HepG2 (cell line): ENCODE results near the gene LIF. TPM values are rescaled to one million over a fixed set of nuclear protein-coding genes. Genes with fewer than 3 reads are reported as not detected.

Source experiments
- ATAC-seq: fragments of 200-7000 bp; cut with Tn5 transposase; 3 replicates; pipeline ENCODE4 v1.9.1; 2020; ENCODE audit warnings: mild to moderate bottlenecking, moderate library complexity
- BruUV-seq: library from RNA; stranded (reverse); fragments of 400-500 nt; replicated peaks from 2 replicates; lab custom pipeline; 2021; lab: Mats Ljungman, UMichigan
- CTCF ChIA-PET: fragments of 300-600 bp; formaldehyde crosslinking; extraction: SDS; loops from one replicate; lab custom pipeline; 2021; ENCODE audit warnings: low total read pairs, inconsistent platforms, low intra/inter-chr PET ratio; lab: Yijun Ruan, JAX
- POLR2A ChIA-PET: fragments of 350-600 bp; sonication (Branson Sonifier 250); formaldehyde crosslinking; loops from one replicate; lab custom pipeline; 2020; ENCODE audit warnings: antibody characterized with exemption, inconsistent platforms; lab: Yijun Ruan, JAX
- DNase-seq: peaks from one replicate; pipeline ENCODE4 v3.0.0-alpha.2; 2015; ENCODE audit warnings: low spot score
- FAIRE-seq: peaks from 3 replicates; lab custom pipeline; 2011; peaks lifted over from hg19 to GRCh38; lab: Jason Lieb, UNC
- H2AFZ ChIP-seq: one replicate; pipeline ENCODE4 v1.6.1; 2011; ENCODE audit warnings: low read length, inconsistent platforms
- H3K27ac ChIP-seq: fragments of 300-600 bp; 3 replicates; pipeline ENCODE4 v1.8.0; 2011; ENCODE audit warnings: mixed run types, mild to moderate bottlenecking, mixed read lengths, low read length, inconsistent platforms; ENCODE audit not compliant: insufficient read depth; ENCODE audit errors: extremely low read length
- H3K27me3 ChIP-seq, 2 experiments: fragments of 200-600 bp in 1 of 2; 2 replicates in 1 of 2; 3 replicates in 1 of 2; pipeline versions ENCODE4 v1.6.0 to v1.8.0; 2011; ENCODE audit warnings: low read length in 2 of 2, mild to moderate bottlenecking in 2 of 2, moderate library complexity in 2 of 2, inconsistent platforms in 1 of 2; ENCODE audit not compliant: insufficient read depth in 2 of 2, control insufficient read depth in 1 of 2
- H3K36me3 ChIP-seq, 2 experiments: fragments of 200-600 bp in 1 of 2; replicated peaks in 1 of 2; 2 replicates in 1 of 2; 3 replicates in 1 of 2; pipeline versions ENCODE4 v1.5.1 to v1.8.0; 2011; ENCODE audit warnings: low read length in 2 of 2, inconsistent platforms in 1 of 2; ENCODE audit not compliant: insufficient read depth in 2 of 2, control insufficient read depth in 1 of 2
- H3K4me1 ChIP-seq: 2 replicates; pipeline ENCODE4 v1.5.1; 2012; ENCODE audit warnings: low read length, inconsistent platforms; ENCODE audit not compliant: insufficient read depth
- H3K4me2 ChIP-seq: 2 replicates; pipeline ENCODE4 v1.6.0; 2011; ENCODE audit warnings: low read depth, low read length, inconsistent platforms
- H3K4me3 ChIP-seq, 3 experiments: fragments of 200-600 bp in 1 of 3; sonication (generic), shearing (Covaris generic) in 1 of 3; replicated peaks in 1 of 3; 2 replicates each; pipeline ENCODE4 v1.5.1; 2011 to 2016; ENCODE audit warnings: low read length in 3 of 3, inconsistent platforms in 2 of 3, low read depth in 2 of 3, mild to moderate bottlenecking in 2 of 3, control low read depth in 1 of 3, mixed read lengths in 1 of 3; ENCODE audit not compliant: insufficient read depth in 1 of 3
- H3K79me2 ChIP-seq: one replicate; pipeline ENCODE4 v1.6.1; 2011; ENCODE audit warnings: low read length, inconsistent platforms; ENCODE audit not compliant: insufficient read depth
- H3K9ac ChIP-seq: 2 replicates; pipeline ENCODE4 v1.6.0; 2011; ENCODE audit warnings: mild to moderate bottlenecking, low read depth, low read length, inconsistent platforms; ENCODE audit not compliant: insufficient read depth
- H3K9me3 ChIP-seq: 2 replicates; pipeline ENCODE4 v1.5.1; 2012; ENCODE audit warnings: mild to moderate bottlenecking, low read length
- H4K20me1 ChIP-seq: 2 replicates; pipeline ENCODE4 v1.6.0; 2011; ENCODE audit warnings: inconsistent platforms, mild to moderate bottlenecking, low read length, moderate library complexity; ENCODE audit not compliant: insufficient read depth
- DZIP1 ChIP-seq: sonication (generic); formaldehyde crosslinking; IDR thresholded peaks from 2 replicates; pipeline ENCODE4 v1.5.0; 2020; ENCODE audit warnings: mild to moderate bottlenecking, missing genetic modification reagents
- PCBP1 ChIP-seq: fragments of 200-400 bp; formaldehyde crosslinking; IDR thresholded peaks from 2 replicates; pipeline ENCODE4 v1.6.1; 2017; ENCODE audit warnings: mild to moderate bottlenecking, low read depth, low read length, borderline replicate concordance
- SNAPC5 ChIP-seq: sonication (generic); formaldehyde crosslinking; IDR thresholded peaks from 2 replicates; pipeline ENCODE4 v1.8.1; 2023; ENCODE audit warnings: mild to moderate bottlenecking, missing genetic modification reagents, borderline replicate concordance
- ZMAT5 ChIP-seq: sonication (generic); formaldehyde crosslinking; IDR thresholded peaks from 2 replicates; pipeline ENCODE4 v1.5.0; 2020; ENCODE audit warnings: mild to moderate bottlenecking, low read depth, missing genetic modification reagents, borderline replicate concordance
- ZMYM4 ChIP-seq: sonication (generic); formaldehyde crosslinking; IDR thresholded peaks from 2 replicates; pipeline ENCODE4 v1.8.1; 2023; ENCODE audit warnings: mild to moderate bottlenecking, missing genetic modification reagents
- ZNF143 ChIP-seq: sonication (generic); formaldehyde crosslinking; IDR thresholded peaks from 2 replicates; pipeline ENCODE4 v1.4.0; 2020; ENCODE audit warnings: missing genetic modification reagents
- ZNF274 ChIP-seq: sonication (generic); formaldehyde crosslinking; IDR thresholded peaks from 2 replicates; pipeline ENCODE4 v1.5.1; 2020; ENCODE audit warnings: mild to moderate bottlenecking, missing genetic modification reagents
- ZNF879 ChIP-seq: sonication (generic); formaldehyde crosslinking; IDR thresholded peaks from 2 replicates; pipeline ENCODE4 v1.8.1; 2023; ENCODE audit warnings: missing genetic modification reagents
- in situ Hi-C: cut with HindIII; loops from 2 replicates; pipeline ENCODE4 v1.10.0; 2017; ENCODE audit warnings: low pct_unique_long_range_greater_than_20kb; ENCODE audit not compliant: extremely low pct_ligation_motif_present
- intact Hi-C: fragments of 100-400 bp; cut with micrococcal nuclease; formaldehyde crosslinking; loops from one replicate; pipeline ENCODE4 v1.10.0; 2022; ENCODE audit not compliant: unreplicated experiment
- polyA plus RNA-seq, 8 experiments: library from polyadenylated mRNA; depleted of rRNA in 3 of 8; stranded (reverse) in 7 of 8; unstranded in 1 of 8; fragments of >200 nt; fragmentation: Illumina TruSeq in 4 of 8; extraction: Trizol in 4 of 8; gene quantifications; 2 replicates each; pipeline versions ENCODE4 v1.2.1 to v1.2.3, GENCODE V29; 2011 to 2016; ENCODE audit warnings: low read depth in 4 of 8, missing spikeins in 1 of 8, mixed read lengths in 1 of 8; ENCODE audit not compliant: insufficient read depth in 1 of 8
- total RNA-seq, 5 experiments: library from RNA; depleted of rRNA; stranded (reverse); fragments of >200 nt; fragmentation: Illumina TruSeq; extraction: Trizol; gene quantifications; 2 replicates each; pipeline ENCODE4 v1.2.3, GENCODE V29; 2016; ENCODE audit warnings: low read depth in 1 of 5
- TF ChIP-seq, protein P1 (sequence below): sonication (generic); formaldehyde crosslinking; IDR thresholded peaks from 2 replicates; pipeline ENCODE4 v1.5.0; 2020; ENCODE audit warnings: mild to moderate bottlenecking, missing genetic modification reagents
- TF ChIP-seq, protein P2 (sequence below): sonication (generic); formaldehyde crosslinking; IDR thresholded peaks from 2 replicates; pipeline ENCODE4 v1.9.0; 2021; ENCODE audit warnings: missing genetic modification reagents, borderline replicate concordance

Gene LIF
- total and polyA plus RNA-seq, 2 of the 13 experiments (the other 11 are each of a cell fraction or from before 2014, with no cell fraction given), result 3.6 to 8.5 TPM

GRCh38 chr22:30219668-30220278, 26.8 kb downstream of the LIF start:
- FAIRE-seq, result no peak
- no peak for DNase-seq
- H3K27me3 ChIP-seq, result peaks cover 2 to 23% of the 10 kb centered on the region in 2 experiments; a peak in 4 of 5 replicates
- CTCF ChIA-PET, result no interaction called here
- intact Hi-C loops, result no loop called here
- H2AFZ ChIP-seq, result no peak overlapping the region
- H3K4me3 ChIP-seq, result no peak overlapping the region
- H3K36me3 ChIP-seq, result no peaks in the 10 kb centered on the region
- H3K9me3 ChIP-seq, result no peaks in the 10 kb centered on the region
- H3K27ac ChIP-seq, result no peak overlapping the region
- H3K9ac ChIP-seq, result no peak overlapping the region
- no TSS peak for BruUV-seq
- peaks cover 45% of the 10 kb centered on the region for H3K4me1 ChIP-seq
- TF ChIP-seq ZNF143, result no peak
- TF ChIP-seq ZMYM4, result no peak
- TF ChIP-seq, protein P1, sequence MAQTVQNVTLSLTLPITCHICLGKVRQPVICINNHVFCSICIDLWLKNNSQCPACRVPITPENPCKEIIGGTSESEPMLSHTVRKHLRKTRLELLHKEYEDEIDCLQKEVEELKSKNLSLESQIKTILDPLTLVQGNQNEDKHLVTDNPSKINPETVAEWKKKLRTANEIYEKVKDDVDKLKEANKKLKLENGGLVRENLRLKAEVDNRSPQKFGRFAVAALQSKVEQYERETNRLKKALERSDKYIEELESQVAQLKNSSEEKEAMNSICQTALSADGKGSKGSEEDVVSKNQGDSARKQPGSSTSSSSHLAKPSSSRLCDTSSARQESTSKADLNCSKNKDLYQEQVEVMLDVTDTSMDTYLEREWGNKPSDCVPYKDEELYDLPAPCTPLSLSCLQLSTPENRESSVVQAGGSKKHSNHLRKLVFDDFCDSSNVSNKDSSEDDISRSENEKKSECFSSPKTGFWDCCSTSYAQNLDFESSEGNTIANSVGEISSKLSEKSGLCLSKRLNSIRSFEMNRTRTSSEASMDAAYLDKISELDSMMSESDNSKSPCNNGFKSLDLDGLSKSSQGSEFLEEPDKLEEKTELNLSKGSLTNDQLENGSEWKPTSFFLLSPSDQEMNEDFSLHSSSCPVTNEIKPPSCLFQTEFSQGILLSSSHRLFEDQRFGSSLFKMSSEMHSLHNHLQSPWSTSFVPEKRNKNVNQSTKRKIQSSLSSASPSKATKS, result no peak
- TF ChIP-seq PCBP1, result no peak
- no peak for TF ChIP-seq ZNF274
- TF ChIP-seq ZNF879 (CRISPR knock-in tag), result no peak
- TF ChIP-seq SNAPC5 (CRISPR knock-in tag), result no peak
- TF ChIP-seq DZIP1 (CRISPR knock-in tag), result no peak
- no peak for TF ChIP-seq ZMAT5 (CRISPR knock-in tag)
- TF ChIP-seq, protein P2, sequence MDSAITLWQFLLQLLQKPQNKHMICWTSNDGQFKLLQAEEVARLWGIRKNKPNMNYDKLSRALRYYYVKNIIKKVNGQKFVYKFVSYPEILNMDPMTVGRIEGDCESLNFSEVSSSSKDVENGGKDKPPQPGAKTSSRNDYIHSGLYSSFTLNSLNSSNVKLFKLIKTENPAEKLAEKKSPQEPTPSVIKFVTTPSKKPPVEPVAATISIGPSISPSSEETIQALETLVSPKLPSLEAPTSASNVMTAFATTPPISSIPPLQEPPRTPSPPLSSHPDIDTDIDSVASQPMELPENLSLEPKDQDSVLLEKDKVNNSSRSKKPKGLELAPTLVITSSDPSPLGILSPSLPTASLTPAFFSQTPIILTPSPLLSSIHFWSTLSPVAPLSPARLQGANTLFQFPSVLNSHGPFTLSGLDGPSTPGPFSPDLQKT (CRISPR knock-in tag), result no peak
- H3K79me2 ChIP-seq, result no peaks in the 10 kb centered on the region
- no peaks in the 10 kb centered on the region for H4K20me1 ChIP-seq
- no peak overlapping the region for H3K4me2 ChIP-seq
- POLR2A ChIA-PET, result interaction anchor here (1.5 kb wide), 1 partner anchor 11 kb away, joined by 4 read pairs; no protein-coding TSS in a partner anchor
- no peak for ATAC-seq
- in situ Hi-C loops, result no loop called here
